ENCODE results near the gene LAMTOR3. TPM values are rescaled to one million over a fixed set of nuclear protein-coding genes. Genes with fewer than 3 reads are reported as not detected.

LAMTOR3 gene
- total and polyA plus RNA-seq, 10 donors = 22.4 to 52.6 (median 37.9) TPM

DNA sequence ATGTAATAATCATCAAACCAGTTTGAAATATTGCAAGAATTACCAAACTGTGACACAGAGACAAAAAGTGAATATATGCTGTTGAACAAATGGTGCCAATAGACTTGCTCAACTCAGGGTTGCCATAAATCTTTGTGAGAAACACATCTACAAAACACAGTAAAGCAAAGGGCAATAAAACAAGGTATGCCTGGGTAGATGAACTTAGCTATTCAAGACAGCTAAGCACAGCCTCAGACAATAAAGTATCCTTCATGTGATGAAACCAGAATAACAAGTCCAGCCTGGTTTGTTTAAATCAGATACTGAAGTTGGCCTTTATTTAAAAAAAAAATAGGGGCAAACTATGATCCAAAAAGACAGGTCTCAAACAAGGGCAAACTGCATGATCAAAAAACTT lies 19.2 kb downstream of the LAMTOR3 start:
- no peak for TF ChIP-seq CTCF (IDR thresholded peaks at IDR 0.05 in 8 of 11, conservative IDR thresholded peaks at IDR 0.05 in 3 of 11)
- no peak for TF ChIP-seq POLR2AphosphoS5 (IDR thresholded peaks at IDR 0.05)
- no peak for TF ChIP-seq POLR2A (IDR thresholded peaks at IDR 0.05)
- Histone ChIP-seq H3K36me3 (peaks cover 0 to 53% (median 31%) of the 10 kb centered on the region in 6 donors), H3K9me3 (no peaks in the 10 kb centered on the region), H3K4me3 (no peak overlapping the region), H3K4me1 (no peaks in the 10 kb centered on the region), H3K27me3 (replicated peaks in 1 of 7) (no peaks in the 10 kb centered on the region), H3K27ac (no peak overlapping the region)
- intact Hi-C loops (cut with DNase I; ENCODE audit: low total_unique reads) = no loop called here
- no peak for DNase-seq

- Histone ChIP-seq H3K27ac (no peak overlapping the region), H3K27me3 (replicated peaks in 1 of 7) (no peaks in the 10 kb centered on the region), H3K36me3 (peaks cover 0 to 53% (median 18%) of the 10 kb centered on the region in 6 donors), H3K4me3 (no peak overlapping the region), H3K9me3 (no peaks in the 10 kb centered on the region), H3K4me1 (no peaks in the 10 kb centered on the region)
- no peak for TF ChIP-seq POLR2A (IDR thresholded peaks at IDR 0.05)
- TF ChIP-seq CTCF (IDR thresholded peaks at IDR 0.05 in 8 of 11, conservative IDR thresholded peaks at IDR 0.05 in 3 of 11) = no peak
- no peak for TF ChIP-seq POLR2AphosphoS5 (IDR thresholded peaks at IDR 0.05)
- intact Hi-C loops (cut with DNase I; ENCODE audit: low total_unique reads) = no loop called here
- DNase-seq = no peak
These were observed 21.7 kb downstream of the LAMTOR3 start for GRCh38 chr4:99872570-99872969.

DNA sequence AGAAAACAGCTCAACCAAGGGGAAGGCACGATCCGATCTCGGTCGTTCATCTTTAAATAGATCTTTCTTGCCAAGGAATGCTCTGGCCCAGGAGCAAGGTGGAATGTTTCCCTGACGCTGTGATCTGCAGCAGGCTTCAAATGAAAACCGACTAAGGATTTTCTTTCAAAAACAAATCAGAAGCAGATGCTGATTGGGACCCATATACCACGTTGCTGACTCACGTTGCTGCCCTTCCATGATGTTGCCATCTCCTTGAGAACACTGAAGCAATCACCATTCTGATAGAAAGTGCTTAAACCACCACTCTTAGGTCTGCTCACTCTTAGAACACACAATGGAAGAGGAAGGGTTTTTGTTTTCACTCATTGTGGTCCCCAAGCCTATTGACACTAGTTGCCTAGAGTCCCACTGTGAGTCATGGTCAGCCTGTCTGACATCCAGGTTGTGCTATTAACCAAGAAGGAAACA lies 26.1 kb downstream of the LAMTOR3 start:
- H3K4me1 ChIP-seq = no peaks in the 10 kb centered on the region
- H3K4me3 ChIP-seq = no peak overlapping the region
- WGBS, 5 donors = 81 to 87% (median 83%) methylated on average over 8 of the region's 8 CpGs
- no peaks in the 10 kb centered on the region for H3K27me3 ChIP-seq (replicated peaks in 1 of 7)
- H3K36me3 ChIP-seq = peaks cover 0 to 77% (median 19%) of the 10 kb centered on the region in 6 donors
- DNase-seq = no peak
- TF ChIP-seq CTCF (IDR thresholded peaks at IDR 0.05 in 8 of 11, conservative IDR thresholded peaks at IDR 0.05 in 3 of 11) (no peak), POLR2AphosphoS5 (IDR thresholded peaks at IDR 0.05) (no peak), POLR2A (IDR thresholded peaks at IDR 0.05) (no peak)
- H3K27ac ChIP-seq = no peak overlapping the region
- H3K9me3 ChIP-seq = no peaks in the 10 kb centered on the region
- intact Hi-C loops (cut with DNase I; ENCODE audit: low total_unique reads) = no loop called here

DNA sequence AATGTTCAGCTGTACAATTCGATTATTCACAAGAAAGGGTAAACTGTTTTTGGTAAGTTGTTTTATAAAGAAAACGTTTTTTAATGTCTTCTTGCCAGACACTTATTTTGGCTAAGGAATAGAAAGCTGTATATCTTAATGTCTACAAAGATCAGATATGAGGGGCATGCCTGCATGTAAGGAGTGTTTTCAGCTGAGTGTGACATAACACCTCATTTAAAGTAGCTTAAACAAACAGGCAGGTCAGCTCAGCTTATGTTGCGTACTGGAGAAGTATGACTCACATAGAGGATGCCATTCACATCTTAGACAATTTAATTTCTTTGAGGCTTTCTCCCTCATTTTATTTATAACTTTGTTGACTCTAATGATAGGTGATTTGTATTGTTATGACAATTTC lies 30.4 kb downstream of the LAMTOR3 start:
- H3K9me3 ChIP-seq = no peaks in the 10 kb centered on the region
- H3K36me3 ChIP-seq = peaks cover 0 to 72% (median 17%) of the 10 kb centered on the region in 6 donors
- H3K4me3 ChIP-seq = no peak overlapping the region
- H3K27ac ChIP-seq = no peak overlapping the region
- H3K27me3 ChIP-seq (replicated peaks in 1 of 7) = no peaks in the 10 kb centered on the region
- TF ChIP-seq POLR2AphosphoS5 (IDR thresholded peaks at IDR 0.05) (no peak), POLR2A (IDR thresholded peaks at IDR 0.05) (no peak), CTCF (IDR thresholded peaks at IDR 0.05 in 8 of 11, conservative IDR thresholded peaks at IDR 0.05 in 3 of 11) (no peak)
- intact Hi-C loops (cut with DNase I; ENCODE audit: low total_unique reads) = no loop called here
- H3K4me1 ChIP-seq = peaks cover 0 to 30% (median 4%) of the 10 kb centered on the region in 6 donors
- 67 to 84% (median 72%) methylated on average over 3 of the region's 3 CpGs for WGBS, 5 donors
- DNase-seq = no peak

All from spleen (tissue), 11 donors.